LNCaP clone FGC (cell line): ENCODE measurements around the gene RAB11FIP4.
A peak's percentile ranks its signal among the peaks of the same experiment; 100 is the strongest.

Experiments
- DNase-seq: peaks from one replicate; pipeline ENCODE4 v3.0.0-alpha.2; 2011; ENCODE audit warnings: low read depth
- H3K4me3 ChIP-seq: 2 replicates; pipeline ENCODE4 v1.5.1; 2011; ENCODE audit warnings: mild to moderate bottlenecking, low read depth, low read length, control low read depth
- CTCF ChIP-seq: IDR thresholded peaks from 2 replicates; pipeline ENCODE4 v1.5.1; 2012; ENCODE audit warnings: mild to moderate bottlenecking; ENCODE audit not compliant: control insufficient read depth, insufficient read depth; ENCODE audit errors: extremely low read depth

The RAB11FIP4 gene

GRCh38 chr17:31487063-31487647 lies 95.7 kb downstream of the RAB11FIP4 start:
- no peak for DNase-seq
- no peak for TF ChIP-seq CTCF
- peak overlapping the region; percentile 51 for H3K4me3 ChIP-seq

DNA sequence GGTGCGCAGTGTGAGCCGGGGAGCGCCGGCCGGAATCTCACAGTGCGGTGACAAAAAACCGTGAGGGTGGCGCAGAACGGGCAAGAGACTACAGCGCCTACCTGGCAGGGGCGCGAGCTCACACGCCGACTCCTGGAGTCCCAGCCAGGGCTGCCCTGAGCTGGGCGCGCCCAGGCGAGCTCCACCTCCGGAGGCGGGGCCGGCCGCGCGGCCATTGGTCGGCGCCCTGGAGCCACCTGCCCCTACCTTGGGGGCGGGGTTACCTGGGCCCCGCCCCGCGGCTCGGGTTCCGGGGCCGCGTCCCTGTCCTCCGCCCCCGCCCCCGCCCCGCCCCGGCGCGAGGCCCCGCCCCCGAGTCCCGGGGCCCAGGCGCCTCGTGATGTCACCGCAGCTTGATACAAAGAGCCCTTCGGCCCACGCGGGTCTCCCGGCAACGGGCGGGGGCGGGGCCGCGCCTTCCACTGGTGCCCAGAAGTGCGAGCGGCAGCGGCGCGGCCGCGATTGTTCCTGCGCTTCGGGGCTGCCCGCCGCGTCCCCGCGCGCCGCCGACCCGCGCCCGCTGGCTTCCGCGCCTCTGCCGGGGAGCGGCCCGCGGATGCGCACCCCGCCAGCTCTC lies 96.3 kb downstream of the RAB11FIP4 start:
- no peak for TF ChIP-seq CTCF
- peak overlapping the region; percentile 84 for H3K4me3 ChIP-seq
- DNase-seq: peak; percentile 76

GRCh38 chr17:31488264-31488981 lies 96.9 kb downstream of the RAB11FIP4 start:
- H3K4me3 ChIP-seq: peak overlapping the region; percentile 84
- TF ChIP-seq CTCF: no peak
- DNase-seq: no peak

- no peak for TF ChIP-seq CTCF
- peak overlapping the region; percentile 84 for H3K4me3 ChIP-seq
- DNase-seq: no peak
Observed at GRCh38 chr17:31488982-31489294, 97.5 kb downstream of the RAB11FIP4 start.

GRCh38 chr17:31489295-31490018 lies 98.0 kb downstream of the RAB11FIP4 start:
- peak overlapping the region; percentile 84 for H3K4me3 ChIP-seq
- no peak for TF ChIP-seq CTCF
- no peak for DNase-seq

- peak overlapping the region; percentile 84 for H3K4me3 ChIP-seq
- DNase-seq: no peak
- TF ChIP-seq CTCF: no peak
Observed at GRCh38 chr17:31490019-31490650, 98.7 kb downstream of the RAB11FIP4 start.
